Forelimb muscle (tissue), 1 donor: ENCODE measurements around the gene SLC6A7. TPM values are rescaled to one million over a fixed set of nuclear protein-coding genes. Genes with fewer than 3 reads are reported as not detected.

Source experiments
- DNase-seq: peaks from one replicate; pipeline ENCODE4 v3.0.0-alpha.2; 2013; ENCODE audit warnings: low read depth
- polyA plus RNA-seq: library from polyadenylated mRNA; unstranded; fragments of 120-200 nt; gene quantifications from one replicate; pipeline ENCODE4 v1.2.1, GENCODE V29; 2013; ENCODE audit not compliant: insufficient read length

The SLC6A7 gene
- polyA plus RNA-seq, 1 donor = 0.30 TPM

DNA sequence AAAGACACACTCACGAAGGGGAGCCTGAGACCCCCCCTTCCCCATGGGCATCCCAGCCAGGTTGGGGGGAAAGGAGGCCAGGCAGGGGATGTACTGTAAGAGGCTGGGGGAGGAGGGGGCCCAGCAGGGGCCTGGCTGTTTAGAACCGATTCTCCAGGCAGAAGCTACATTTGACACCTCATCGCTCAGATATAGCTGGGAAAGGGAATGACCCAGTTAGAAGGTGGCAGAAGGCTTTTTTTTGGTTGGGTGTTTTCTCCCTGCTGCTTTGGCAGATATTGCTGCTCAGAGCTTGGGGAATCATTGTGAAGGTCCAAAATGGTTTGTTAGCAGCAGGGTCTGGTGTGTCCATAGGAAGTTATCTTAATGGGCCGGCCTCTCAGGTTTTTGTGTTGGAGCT, 17.3 kb upstream of the SLC6A7 start:
- no peak for DNase-seq

DNA sequence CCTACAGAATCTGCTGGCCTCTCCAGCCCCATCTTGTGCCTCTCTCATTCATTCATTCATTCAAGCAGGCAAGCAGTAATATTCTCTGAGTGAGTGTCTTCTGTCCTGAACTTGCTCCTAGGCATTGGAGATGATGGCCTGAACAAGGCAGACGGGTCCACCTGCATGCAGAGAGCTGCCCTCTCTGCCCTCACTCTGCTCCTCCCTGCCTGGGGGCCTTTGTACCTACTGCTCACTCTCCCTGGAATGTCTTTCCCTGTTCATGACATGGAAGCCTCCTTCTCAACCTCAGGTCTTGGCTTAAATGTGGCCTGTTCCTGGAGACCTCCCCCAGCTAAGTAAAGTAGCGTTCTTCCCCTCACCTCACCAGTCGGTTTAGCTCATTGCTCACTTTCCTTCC, 16.7 kb upstream of the SLC6A7 start:
- DNase-seq = no peak

DNA sequence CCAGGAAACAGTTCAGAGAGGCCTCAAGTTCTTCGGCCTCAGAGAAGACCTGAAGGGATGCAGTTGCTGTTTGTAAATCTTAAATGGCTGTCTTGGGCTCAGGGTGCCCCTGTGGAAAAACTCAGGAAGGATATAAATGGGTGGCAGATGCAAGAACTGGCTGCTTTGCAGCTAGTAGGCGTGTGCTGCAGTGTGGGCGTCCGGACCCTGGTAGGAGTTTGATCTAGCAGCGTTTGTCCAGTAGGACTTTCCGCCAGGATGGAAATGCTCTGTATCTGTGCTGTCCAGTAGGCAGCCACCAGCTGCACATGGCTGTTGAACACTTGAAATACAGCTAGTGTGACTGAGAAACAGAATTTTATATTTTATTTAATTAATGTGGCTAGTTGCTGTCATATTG, 15.6 kb upstream of the SLC6A7 start:
- DNase-seq = no peak

DNA sequence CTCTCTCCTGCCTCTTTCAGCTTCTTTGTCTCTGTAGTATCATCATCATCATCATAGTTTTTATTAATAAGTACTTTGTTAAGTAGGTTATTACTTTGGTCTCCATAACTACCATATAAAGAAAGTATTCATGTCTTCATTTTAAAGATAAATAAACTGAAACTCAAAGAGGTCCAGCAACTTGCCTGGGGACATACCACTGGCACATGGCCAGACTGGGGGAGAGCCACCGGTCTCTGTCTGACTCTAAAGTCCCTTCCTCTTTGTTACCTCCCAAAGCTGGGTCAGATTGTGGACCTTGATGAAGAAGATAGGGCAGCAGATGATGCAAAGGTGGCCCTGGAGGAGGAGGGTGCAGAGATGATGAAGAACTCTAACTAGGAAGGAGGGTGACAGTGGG, 14.8 kb upstream of the SLC6A7 start:
- no peak for DNase-seq

DNA sequence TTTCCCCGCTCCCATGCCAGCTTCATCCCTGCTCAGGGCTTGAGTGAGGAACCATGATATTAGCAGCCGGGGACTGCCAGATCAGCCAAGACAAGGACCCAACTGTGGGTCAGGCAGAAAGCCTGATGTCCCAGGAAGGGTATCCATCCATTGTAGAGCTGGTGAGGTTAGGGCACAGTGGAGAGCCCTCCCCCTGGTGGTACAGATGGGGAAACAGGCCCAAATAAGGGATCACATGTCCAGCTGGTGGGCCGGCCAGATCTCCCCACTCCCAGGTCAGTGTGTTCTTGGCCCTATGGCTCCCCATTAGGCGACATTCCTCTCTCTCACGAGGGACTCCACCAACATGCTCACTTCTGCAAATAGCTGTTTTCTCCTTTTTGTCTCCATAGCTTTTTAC, 14.3 kb upstream of the SLC6A7 start:
- no peak for DNase-seq

DNA sequence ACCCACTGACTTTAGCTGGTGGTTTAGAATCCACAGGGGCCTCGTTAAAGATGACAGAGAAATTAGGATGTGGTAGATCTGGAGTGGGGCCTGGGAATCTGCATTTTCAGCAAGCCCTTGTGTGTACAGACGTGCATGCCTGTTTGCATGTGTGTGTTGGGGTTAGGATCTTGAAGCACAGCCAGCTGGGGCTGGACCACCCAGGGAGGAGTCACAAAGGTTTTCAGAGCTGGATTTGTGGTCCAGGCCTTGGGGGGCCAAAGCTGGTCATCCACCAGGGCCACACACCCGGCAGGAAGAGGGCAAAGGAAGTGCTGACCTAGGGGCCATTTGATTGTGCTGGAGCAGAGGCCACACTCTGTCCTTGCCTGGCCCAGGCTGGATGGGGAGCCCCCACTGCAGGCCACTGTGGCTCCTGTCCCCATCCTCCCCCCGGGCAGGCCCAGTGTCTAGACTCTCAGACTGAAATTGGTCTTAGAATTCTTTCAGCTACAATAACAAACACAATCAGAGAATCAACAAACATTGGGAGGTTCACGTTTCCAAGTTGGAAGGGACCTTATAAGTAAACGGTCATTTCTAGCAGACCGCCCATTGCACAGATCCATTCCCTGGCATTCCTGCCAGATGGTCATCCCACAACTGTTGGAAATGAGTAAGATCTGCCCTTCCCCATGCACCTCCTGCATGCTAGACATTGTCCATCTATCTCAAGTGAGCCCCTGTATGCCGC, 13.0 kb upstream of the SLC6A7 start:
- DNase-seq = no peak

DNA sequence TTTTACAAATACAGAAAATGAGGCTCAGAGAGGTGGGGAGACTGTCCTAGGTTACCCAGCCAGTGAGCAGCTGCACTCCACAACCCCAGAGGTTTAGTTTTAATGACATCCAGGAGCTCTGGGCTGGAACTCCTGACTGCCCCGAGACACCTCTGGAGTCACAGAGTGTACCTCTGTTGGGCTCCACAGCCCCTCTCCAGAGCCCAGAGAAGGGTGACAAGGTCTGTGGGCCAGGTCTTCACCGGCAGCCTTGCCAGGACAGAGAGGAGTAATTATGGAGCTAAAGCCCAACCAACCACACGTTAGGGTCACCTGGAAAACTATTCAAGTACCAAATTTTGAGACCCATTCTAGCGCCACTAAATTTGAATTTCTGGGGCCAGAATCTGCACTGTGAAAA, 12.1 kb upstream of the SLC6A7 start:
- no peak for DNase-seq

DNA sequence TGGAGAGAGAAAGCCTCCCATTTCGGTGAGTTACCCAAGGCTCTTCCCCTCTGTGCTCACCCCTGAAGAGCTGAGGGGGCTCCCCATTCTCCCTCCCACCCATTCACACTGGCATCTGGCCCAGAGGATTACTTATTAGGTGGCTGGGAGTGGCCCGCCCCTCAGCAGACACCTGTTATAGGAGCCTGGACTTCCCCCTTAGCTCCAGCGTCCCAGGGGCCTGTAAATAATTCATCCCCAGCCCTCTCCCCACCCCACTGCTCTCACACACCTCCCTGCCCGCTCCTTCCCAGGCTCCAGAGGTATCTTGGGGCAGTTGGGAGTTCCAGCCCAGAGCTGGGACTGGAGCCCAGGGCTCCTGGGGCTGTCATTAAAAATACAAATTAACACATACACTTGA, 11.6 kb upstream of the SLC6A7 start:
- no peak for DNase-seq

DNA sequence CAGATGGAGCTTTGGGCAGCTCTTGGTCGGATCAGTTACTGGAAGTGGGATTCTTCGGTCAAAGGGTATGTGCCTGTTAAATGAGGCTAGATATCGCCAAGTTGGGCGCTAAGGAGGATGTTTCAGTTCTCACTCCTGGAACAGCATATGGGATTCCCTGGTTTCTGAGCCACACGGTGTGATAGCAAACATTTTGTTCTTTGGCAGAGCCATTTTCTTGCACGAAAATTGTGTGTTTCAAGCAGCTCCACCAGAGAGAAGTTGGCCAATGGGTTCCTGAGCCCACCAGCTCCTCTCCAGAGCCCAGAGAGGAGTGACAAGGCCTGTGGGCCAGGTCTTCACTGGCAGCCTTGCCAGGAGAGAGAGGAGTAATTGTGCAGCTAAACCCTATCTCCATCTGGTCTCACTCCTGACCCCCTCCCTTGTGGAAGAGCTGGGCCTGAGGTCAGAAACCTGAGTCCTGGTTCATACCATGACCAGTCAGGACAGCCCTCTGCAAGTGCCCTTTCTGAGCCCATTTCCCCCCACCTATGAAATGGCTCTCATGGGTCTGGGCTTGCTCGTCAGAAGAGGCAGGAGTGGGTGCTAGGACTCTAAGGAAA, 10.7 kb upstream of the SLC6A7 start:
- no peak for DNase-seq

DNA sequence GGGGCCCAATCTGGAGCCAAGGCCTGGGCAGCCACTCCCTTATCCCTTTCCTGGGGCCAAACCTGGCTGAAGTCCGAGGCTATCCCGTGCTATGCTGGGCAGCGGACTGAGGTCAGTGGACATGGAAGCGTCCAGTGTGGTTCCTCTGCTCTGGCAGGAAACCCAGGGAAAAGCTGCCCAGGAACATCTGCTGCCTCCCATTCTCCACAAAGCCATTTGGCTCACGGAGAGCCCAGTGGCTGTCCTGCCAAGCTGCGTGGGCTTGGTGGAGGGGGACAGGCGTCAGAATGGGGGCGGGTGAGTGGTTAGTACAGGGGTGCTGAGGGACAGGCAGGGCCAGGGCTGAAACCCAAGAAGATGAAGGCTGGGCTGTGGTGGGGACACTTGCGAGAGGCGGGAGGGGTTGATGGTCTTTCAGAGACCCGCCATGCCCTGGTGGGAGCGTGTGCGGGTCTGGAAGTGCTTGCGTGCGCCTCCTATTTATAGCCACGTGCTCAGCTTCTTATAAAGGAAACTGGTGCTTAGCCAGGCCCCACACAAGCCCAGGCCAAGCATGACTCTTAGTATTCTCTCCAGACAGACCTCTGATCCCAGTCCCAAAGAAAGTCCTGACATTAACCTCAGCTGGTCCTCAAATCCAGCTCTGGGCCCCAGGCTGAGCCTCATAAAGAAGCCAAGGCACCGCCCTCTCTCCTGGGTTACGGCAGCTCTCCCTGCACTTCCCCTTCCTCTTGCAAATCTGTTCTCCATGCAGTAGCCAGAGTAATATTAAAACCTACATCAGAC, 9.4 kb upstream of the SLC6A7 start:
- DNase-seq = peak; percentile 82

DNA sequence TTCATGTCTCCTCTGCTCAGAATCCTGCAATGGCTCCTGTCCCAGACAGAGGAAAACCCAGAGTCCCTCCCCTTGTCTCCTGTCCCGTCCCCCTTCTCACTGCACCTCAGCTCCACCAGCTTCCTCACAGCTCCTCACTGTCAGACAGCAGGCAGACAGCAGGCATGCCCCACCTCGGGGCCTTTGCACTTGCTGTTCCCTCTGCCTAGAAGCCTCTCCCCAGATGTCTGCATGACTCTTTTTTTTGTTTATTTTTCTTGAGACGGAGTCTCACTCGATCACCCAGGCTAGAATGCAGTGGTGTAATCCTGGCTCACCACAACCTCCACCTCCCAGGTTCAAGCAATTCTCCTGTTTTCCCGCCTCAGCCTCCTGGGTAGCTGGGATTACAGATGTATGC, 8.8 kb upstream of the SLC6A7 start:
- no peak for DNase-seq

DNA sequence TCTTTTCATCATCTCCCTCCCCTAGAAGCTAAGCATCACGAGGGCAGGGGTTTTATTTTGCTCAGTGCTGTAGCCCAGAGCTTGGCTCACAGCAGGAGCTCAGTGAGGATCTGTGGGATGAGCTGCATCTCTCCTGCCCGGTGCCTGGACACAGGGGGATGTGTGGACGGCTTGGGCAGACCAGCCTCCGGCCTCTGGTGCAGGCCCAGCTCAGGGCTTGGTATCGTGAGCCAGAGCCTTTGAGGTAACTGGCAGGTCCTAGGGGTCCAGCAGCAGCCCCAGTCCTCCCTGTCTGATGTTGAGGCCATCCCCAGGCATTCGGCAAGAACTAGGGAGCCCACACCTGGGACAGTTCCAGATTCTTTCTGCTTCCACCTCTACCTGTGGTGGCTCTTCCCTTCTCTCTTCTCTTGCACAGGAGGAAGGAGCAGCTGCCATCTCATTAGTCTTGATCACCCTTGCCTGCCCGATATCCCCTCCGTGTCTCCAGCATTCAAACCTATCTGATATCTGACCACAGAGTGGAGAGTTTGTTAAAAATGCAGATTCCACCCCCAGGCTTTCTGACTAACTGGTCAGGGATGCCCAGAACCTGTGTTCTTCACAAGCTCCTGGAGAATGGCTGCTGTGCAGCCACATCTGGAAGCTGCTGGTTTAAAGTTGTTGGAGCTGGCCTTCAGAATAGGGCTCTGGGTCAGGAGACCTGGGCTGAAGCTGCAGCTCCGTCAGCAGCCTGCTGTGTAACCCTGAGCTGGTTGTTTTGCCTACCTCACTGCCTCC, 7.9 kb upstream of the SLC6A7 start:
- no peak for DNase-seq

DNA sequence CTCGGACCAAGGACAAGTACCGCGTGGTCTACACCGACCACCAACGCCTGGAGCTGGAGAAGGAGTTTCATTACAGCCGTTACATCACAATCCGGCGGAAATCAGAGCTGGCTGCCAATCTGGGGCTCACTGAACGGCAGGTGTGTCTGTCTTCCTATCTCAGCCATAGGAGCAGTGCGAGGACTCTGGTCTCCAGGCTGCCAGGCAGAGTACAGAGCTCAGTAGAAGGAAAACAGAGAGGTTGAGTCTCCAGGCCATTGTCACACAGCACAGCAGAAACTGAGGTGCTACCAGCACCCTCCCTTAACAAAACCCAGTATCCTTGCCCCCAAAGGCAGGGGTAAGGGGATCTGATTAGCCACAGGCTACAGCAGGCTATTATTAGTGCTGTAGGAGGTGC, 7.1 kb upstream of the SLC6A7 start:
- DNase-seq = no peak

DNA sequence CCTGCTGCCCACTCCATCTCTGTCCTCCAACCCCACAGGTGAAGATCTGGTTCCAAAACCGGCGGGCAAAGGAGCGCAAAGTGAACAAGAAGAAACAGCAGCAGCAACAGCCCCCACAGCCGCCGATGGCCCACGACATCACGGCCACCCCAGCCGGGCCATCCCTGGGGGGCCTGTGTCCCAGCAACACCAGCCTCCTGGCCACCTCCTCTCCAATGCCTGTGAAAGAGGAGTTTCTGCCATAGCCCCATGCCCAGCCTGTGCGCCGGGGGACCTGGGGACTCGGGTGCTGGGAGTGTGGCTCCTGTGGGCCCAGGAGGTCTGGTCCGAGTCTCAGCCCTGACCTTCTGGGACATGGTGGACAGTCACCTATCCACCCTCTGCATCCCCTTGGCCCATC, 6.4 kb upstream of the SLC6A7 start:
- no peak for DNase-seq

DNA sequence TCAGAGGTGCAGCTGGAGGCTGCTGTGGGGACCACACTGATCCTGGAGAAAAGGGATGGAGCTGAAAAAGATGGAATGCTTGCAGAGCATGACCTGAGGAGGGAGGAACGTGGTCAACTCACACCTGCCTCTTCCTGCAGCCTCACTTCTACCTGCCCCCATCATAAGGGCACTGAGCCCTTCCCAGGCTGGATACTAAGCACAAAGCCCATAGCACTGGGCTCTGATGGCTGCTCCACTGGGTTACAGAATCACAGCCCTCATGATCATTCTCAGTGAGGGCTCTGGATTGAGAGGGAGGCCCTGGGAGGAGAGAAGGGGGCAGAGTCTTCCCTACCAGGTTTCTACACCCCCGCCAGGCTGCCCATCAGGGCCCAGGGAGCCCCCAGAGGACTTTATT, 5.9 kb upstream of the SLC6A7 start:
- no peak for DNase-seq

DNA sequence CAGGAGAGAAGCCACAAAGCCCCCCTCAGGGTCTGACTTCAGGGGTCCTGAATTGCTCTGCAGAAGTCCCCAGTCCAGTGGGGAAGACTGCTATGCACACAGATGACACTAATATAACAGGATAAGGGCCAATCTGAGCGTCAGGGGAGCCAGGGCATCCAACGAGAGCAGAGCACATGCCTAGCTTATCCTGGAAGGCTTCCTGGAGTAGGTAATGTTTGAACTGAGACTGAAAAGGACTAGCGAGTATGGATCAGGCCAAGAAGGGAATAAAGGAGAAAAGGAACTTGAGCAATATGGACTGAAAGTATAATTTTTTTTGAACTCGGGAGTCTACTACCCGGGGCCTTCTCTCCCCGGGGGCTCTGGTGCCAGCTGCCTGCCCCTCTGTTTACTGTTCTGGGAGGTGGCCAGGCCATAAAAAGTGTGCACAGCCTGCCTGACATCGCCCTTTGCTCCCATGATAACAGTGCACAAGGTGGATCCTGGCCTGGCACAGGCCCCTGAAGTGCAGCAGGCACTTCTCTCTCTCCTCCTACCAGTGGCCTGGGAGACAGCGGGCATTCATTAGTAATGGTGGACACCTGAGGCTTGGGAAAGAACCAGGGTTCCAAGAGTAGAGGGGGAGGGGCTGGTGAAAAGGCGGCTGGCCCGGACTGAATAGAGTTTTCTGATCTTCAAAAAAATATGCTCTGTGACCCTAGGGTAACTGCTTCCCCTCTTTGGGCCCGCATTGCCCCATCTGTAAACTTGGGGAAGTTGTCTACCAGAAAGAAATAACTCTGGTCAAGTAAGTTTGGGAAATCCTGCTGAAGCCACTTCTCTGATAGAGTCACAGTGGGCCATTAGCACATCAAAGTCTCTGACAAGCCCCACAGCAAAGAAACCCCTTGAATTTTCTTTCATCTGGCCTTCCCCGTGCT, 4.6 kb upstream of the SLC6A7 start:
- no peak for DNase-seq

DNA sequence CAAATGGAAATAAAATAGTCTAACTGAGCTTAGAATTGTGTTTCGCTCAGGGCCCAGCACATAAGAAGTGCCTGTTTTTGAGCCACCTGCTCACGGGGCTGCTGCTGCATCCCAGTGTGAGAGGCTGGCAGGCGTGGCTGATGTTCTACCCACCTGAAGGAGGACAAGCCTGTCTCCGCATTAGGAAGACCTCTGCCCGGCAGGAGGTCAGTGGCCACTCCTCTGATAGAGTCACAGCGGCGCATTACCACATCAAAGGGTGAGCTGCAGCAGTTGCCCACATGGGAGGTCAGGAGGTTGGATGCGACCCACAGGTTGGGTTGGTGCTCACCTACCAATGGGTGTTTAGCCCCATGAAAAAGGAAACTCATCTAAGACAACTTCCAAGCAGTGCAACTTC, 3.7 kb upstream of the SLC6A7 start:
- no peak for DNase-seq

DNA sequence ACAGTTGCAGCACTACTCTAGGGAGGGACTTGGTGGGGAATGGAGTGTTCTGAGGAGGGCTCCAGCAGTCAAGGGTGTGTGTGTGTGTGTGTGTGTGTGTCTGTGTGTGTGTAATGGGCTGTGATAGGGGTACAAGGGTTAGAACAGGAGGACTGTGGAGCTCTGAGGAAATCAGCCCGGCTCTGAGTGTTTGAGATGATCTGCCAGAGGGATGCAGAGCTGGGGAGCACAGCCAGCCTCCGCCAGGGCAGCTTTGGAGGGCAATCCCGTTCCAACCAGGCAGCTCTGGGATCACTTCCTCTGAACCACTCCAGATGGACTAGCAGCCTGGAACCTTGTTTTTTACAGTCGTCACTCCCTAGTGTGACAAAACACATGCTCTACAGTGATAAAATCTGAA, 3.0 kb upstream of the SLC6A7 start:
- DNase-seq = no peak

DNA sequence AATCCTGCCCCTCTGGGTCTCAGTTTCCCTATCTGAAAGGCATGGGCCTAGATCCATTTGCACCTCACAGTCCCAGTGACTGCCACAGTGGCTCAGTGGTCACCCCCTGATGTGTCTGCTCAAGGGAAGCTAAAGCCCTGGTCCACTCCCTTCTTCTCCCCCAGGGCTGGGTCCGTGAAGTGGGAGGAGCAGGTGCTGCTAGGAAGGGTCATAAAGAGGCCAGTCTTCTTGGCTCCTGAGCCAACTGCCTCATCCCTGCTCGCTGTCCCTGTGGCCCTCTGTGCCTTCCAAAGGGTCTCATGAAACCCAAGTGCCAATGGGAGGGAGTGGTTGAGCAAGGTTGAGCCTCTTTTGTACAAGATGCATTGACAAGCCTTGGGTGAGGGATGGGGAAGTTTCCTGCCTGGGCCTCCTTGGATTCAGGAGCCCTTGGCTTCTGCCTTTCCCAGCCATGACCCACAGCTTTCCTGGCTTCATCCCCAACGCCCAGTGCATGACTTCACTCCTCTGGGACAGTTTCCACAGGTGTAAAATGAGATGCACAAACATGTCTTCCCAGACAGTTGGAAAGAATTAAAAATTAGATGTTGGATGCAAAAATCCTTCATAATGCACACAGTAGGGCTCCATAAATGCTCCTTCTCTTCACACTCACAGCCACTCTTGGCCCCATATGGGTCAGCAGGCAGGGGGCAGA, 1.6 kb upstream of the SLC6A7 start:
- no peak for DNase-seq

DNA sequence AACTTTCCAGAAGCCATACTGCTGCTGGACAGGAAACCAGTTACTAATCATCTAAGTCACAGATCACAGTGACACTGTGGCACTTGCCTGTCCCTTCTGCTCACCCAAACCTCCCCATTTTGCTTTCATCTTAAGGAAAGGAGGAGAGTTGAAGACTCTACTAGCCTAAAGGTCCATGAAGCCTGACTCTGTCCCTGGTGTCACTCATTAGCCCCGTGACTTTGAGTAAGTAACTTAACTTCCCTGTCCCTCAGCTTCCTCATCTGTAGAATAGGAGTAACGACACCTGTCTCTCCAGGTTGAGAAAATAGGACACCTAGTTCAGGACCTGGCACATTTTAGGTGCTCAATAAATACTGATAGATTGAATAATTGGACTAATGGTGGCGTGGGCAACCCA, 536 bp upstream of the SLC6A7 start:
- DNase-seq = no peak
